ENCODE data around the gene ADAM15.
A peak's percentile ranks its signal among the peaks of the same experiment; 100 is the strongest.

DNA sequence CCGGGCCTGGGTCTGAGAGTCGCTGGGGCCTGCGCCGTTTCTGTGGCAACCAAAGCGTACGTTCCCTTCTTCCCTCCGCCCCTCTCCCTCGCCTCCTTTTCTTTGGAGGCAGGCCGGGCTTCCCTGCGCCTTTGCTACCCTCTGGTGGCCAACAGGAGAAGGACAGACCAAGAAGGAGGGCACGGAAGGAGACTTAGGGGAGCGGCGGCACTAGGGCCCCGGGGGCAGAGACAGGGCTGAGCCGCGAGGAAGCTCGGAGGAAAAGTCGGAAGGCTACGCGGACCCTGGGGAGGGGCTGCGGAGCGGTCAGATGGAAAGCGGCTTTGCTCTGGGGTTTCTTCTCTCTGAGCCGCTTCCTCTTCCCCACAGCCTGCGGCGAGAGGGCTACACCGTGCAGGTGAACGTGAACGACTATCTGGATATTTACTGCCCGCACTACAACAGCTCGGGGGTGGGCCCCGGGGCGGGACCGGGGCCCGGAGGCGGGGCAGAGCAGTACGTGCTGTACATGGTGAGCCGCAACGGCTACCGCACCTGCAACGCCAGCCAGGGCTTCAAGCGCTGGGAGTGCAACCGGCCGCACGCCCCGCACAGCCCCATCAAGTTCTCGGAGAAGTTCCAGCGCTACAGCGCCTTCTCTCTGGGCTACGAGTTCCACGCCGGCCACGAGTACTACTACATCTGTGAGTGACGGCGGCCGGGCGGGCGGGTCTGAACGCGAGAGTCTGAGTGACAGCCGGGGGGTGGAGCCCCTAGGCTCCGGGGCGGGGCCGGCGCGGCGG is 33.8 kb downstream of the ADAM15 start:
- TF ChIP-seq EZH2 (IDR thresholded peaks at IDR 0.05; ENCODE audit: insufficient read depth, low read length) = no peak
- TF ChIP-seq, protein P1, sequence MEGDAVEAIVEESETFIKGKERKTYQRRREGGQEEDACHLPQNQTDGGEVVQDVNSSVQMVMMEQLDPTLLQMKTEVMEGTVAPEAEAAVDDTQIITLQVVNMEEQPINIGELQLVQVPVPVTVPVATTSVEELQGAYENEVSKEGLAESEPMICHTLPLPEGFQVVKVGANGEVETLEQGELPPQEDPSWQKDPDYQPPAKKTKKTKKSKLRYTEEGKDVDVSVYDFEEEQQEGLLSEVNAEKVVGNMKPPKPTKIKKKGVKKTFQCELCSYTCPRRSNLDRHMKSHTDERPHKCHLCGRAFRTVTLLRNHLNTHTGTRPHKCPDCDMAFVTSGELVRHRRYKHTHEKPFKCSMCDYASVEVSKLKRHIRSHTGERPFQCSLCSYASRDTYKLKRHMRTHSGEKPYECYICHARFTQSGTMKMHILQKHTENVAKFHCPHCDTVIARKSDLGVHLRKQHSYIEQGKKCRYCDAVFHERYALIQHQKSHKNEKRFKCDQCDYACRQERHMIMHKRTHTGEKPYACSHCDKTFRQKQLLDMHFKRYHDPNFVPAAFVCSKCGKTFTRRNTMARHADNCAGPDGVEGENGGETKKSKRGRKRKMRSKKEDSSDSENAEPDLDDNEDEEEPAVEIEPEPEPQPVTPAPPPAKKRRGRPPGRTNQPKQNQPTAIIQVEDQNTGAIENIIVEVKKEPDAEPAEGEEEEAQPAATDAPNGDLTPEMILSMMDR (IDR thresholded peaks at IDR 0.05; ENCODE audit: insufficient read depth, low read depth, low read length) = peak; percentile 68

Data from astrocyte (in vitro differentiated cells and primary cell).